DND-41 (cell line): ENCODE measurements around the gene RRM1.

Experiments used
- ATAC-seq: fragments of 200-7000 bp; cut with Tn5 transposase; 3 replicates; pipeline ENCODE4 v1.9.1; 2021; ENCODE audit warnings: low read depth; ENCODE audit not compliant: insufficient read depth
- DNase-seq: peaks from one replicate; pipeline ENCODE4 v3.0.0-alpha.2; 2020
- H2AFZ ChIP-seq: 2 replicates; pipeline ENCODE4 v1.6.0; 2012; ENCODE audit warnings: low read depth, low read length
- H3K27ac ChIP-seq: 2 replicates; pipeline ENCODE4 v1.5.1; 2012; ENCODE audit warnings: low read length, inconsistent platforms
- H3K27me3 ChIP-seq: fragments of 200-600 bp; sonication (generic); 2 replicates; pipeline ENCODE4 v1.6.0; 2012; ENCODE audit warnings: low read length, mild to moderate bottlenecking, inconsistent platforms; ENCODE audit not compliant: insufficient read depth, poor library complexity
- H3K36me3 ChIP-seq: 2 replicates; pipeline ENCODE4 v1.5.1; 2012; ENCODE audit warnings: low read length, inconsistent platforms; ENCODE audit not compliant: insufficient read depth
- H3K4me1 ChIP-seq: 2 replicates; pipeline ENCODE4 v1.5.1; 2012; ENCODE audit warnings: mild to moderate bottlenecking, low read length; ENCODE audit not compliant: insufficient read depth
- H3K4me2 ChIP-seq: 2 replicates; pipeline ENCODE4 v1.6.0; 2012; ENCODE audit warnings: mild to moderate bottlenecking, moderate library complexity, low read length, inconsistent platforms; ENCODE audit not compliant: insufficient read depth
- H3K4me3 ChIP-seq, 2 experiments: fragments of 200-600 bp in 1 of 2; shearing (Covaris generic) in 1 of 2; 2 replicates each; pipeline ENCODE4 v1.5.1; 2012 to 2016; ENCODE audit warnings: inconsistent platforms in 2 of 2, low read length in 2 of 2, mild to moderate bottlenecking in 2 of 2, low read depth in 1 of 2, moderate library complexity in 1 of 2
- H3K79me2 ChIP-seq: 2 replicates; pipeline ENCODE4 v1.6.0; 2012; ENCODE audit warnings: low read length, inconsistent platforms; ENCODE audit not compliant: insufficient read depth
- H3K9ac ChIP-seq: 2 replicates; pipeline ENCODE4 v1.6.0; 2012; ENCODE audit warnings: low read depth, mild to moderate bottlenecking, inconsistent platforms, low read length, moderate library complexity
- H3K9me3 ChIP-seq: 2 replicates; pipeline ENCODE4 v1.5.1; 2012; ENCODE audit warnings: low read length, moderate library complexity, mild to moderate bottlenecking, inconsistent platforms; ENCODE audit not compliant: insufficient read depth, severe bottlenecking
- H4K20me1 ChIP-seq: 2 replicates; pipeline ENCODE4 v1.6.0; 2012; ENCODE audit warnings: low read length; ENCODE audit not compliant: insufficient read depth
- EZH2 ChIP-seq: IDR thresholded peaks from 3 replicates; pipeline ENCODE4 v1.6.1; 2012; ENCODE audit warnings: borderline replicate concordance, low read depth, mild to moderate bottlenecking, moderate library complexity, low read length, inconsistent platforms; ENCODE audit not compliant: severe bottlenecking
- TF ChIP-seq, protein P1 (sequence below): IDR thresholded peaks from 2 replicates; pipeline ENCODE4 v1.5.1; 2012; ENCODE audit warnings: borderline replicate concordance, low read length, moderate library complexity, mild to moderate bottlenecking; ENCODE audit not compliant: poor library complexity, severe bottlenecking; ENCODE audit errors: extremely low read depth

RRM1 gene

DNA sequence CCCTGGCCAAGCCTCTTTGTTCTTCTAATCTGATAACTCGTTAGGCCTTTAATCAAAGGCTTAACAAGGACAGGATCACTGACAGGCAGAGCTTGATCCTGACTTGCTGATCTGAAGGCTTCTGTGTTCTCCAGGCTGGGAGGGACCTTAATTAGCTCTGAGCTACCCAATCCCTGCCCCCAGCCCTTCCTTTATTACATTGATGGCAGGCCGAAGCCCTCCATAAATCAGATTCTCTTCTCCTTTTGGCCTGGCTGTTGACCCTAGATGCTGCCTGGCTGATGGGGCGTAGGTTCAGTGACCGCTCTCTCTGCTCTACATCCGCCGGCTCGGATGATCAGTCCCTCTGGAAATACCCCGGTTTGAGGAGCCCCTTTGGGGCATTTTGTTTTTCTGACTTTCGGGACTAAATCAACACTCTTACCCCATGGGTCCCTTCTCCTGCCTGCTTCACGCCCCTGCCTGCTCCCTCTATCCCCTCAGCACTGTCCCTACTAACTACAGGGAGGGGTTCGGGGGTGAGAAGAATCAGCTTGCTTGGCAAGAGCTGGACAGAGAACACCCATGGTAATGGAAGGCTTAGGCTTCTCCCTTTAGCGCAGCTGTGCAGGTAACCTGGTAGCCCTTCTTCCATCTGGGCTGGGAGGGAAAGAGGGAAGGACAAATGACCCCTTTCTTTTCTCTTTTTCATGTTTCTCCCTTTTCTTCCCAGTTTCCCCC lies 10.0 kb upstream of the RRM1 start:
- no peak overlapping the region for H3K27ac ChIP-seq
- H3K9me3 ChIP-seq = no peaks in the 10 kb centered on the region
- no peaks in the 10 kb centered on the region for H4K20me1 ChIP-seq
- H3K79me2 ChIP-seq = no peaks in the 10 kb centered on the region
- no peak overlapping the region for H3K9ac ChIP-seq
- peaks cover 73% of the 10 kb centered on the region for H3K36me3 ChIP-seq
- no peak for TF ChIP-seq EZH2
- TF ChIP-seq, protein P1, sequence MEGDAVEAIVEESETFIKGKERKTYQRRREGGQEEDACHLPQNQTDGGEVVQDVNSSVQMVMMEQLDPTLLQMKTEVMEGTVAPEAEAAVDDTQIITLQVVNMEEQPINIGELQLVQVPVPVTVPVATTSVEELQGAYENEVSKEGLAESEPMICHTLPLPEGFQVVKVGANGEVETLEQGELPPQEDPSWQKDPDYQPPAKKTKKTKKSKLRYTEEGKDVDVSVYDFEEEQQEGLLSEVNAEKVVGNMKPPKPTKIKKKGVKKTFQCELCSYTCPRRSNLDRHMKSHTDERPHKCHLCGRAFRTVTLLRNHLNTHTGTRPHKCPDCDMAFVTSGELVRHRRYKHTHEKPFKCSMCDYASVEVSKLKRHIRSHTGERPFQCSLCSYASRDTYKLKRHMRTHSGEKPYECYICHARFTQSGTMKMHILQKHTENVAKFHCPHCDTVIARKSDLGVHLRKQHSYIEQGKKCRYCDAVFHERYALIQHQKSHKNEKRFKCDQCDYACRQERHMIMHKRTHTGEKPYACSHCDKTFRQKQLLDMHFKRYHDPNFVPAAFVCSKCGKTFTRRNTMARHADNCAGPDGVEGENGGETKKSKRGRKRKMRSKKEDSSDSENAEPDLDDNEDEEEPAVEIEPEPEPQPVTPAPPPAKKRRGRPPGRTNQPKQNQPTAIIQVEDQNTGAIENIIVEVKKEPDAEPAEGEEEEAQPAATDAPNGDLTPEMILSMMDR = no peak
- H3K4me1 ChIP-seq = no peaks in the 10 kb centered on the region
- no peak overlapping the region for H3K4me3 ChIP-seq
- H3K4me2 ChIP-seq = no peak overlapping the region
- DNase-seq (no peak), ATAC-seq (no peak)
- no peaks in the 10 kb centered on the region for H3K27me3 ChIP-seq
- H2AFZ ChIP-seq = no peak overlapping the region

DNA sequence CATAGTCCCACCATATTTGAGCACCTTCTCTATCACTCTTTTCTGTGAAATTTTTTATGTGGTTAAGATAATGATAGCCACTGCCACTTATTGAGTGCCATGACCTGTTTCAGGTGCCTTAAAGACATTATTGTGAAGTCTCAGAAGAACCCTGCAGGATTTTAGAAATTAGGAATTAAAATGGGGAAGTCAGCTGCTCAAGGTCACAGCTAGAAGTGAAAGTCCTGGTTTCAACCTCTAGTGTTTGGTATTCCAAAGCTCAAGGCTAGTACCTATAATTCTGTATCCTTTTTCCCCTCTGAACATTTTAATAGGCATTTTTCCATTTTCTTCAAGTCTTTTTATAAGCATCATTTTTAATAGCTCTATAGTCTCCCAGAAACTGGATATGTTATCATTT lies 9.0 kb upstream of the RRM1 start:
- no peak for ATAC-seq
- Histone ChIP-seq H4K20me1 (no peaks in the 10 kb centered on the region), H3K27ac (no peak overlapping the region), H3K9me3 (no peaks in the 10 kb centered on the region), H3K4me1 (no peaks in the 10 kb centered on the region), H3K9ac (no peak overlapping the region), H3K79me2 (no peaks in the 10 kb centered on the region), H2AFZ (no peak overlapping the region), H3K4me2 (no peak overlapping the region), H3K27me3 (no peaks in the 10 kb centered on the region), H3K36me3 (peaks cover 77% of the 10 kb centered on the region), H3K4me3 (no peak overlapping the region)
- DNase-seq = no peak
- TF ChIP-seq EZH2 = no peak
- TF ChIP-seq, protein P1 = no peak

DNA sequence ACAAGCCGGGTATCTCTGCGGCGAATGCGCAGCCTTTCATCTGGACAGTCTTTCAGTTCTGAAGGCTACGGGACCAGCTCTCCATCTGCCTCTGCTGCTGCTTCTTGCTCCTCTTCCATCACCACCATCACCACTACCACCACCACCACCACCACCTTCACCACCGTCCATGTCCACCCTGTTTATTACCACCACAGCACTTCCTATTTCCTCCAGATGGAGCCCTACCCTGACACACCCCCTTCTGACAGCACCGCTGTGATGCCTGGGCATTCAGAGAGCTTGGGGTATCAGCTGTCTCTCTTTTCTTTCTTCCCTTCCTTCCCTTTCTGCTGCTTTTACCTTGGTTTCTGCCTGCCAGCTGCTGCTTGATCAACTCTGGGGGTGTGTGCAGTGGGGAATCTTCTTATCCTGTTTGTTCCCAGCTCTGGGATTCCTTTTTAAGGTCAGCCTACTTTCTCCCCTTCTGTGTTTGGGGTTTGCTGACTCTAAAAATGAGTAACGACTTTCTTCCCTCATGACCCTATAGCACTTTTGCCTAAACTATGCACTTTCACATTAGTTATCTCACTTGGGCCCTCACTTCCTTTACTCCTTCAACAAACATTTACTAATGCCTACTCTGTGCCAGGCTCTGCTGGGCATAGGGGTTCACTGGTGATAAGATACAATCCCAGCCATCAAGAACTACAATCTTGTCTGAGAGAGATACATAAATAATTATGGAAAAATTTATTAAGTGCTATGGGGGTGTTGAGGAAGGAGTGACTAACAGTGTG lies 7.8 kb upstream of the RRM1 start:
- TF ChIP-seq, protein P1 = no peak
- TF ChIP-seq EZH2 = no peak
- H3K36me3 ChIP-seq = peaks cover 71% of the 10 kb centered on the region
- H3K27me3 ChIP-seq = no peaks in the 10 kb centered on the region
- H3K79me2 ChIP-seq = no peaks in the 10 kb centered on the region
- no peaks in the 10 kb centered on the region for H3K9me3 ChIP-seq
- H4K20me1 ChIP-seq = no peaks in the 10 kb centered on the region
- no peak overlapping the region for H3K4me3 ChIP-seq
- no peak for ATAC-seq
- H2AFZ ChIP-seq = no peak overlapping the region
- no peak overlapping the region for H3K4me2 ChIP-seq
- DNase-seq = no peak
- H3K4me1 ChIP-seq = no peaks in the 10 kb centered on the region
- H3K27ac ChIP-seq = no peak overlapping the region
- H3K9ac ChIP-seq = no peak overlapping the region
